IPS-15b (cell line): ENCODE results near the gene PSME4.
"Not testable (repeated sequence)": the region's sequence is repeated elsewhere in the genome, so short reads cannot be mapped to it uniquely, and the experiment has no call there.

Experiments used
- H3K27me3 ChIP-seq: one replicate; pipeline ENCODE4 v1.6.1; 2013; ENCODE audit warnings: low read length; ENCODE audit not compliant: control insufficient read depth, insufficient read depth
- H3K36me3 ChIP-seq: one replicate; pipeline ENCODE4 v1.6.1; 2013; ENCODE audit warnings: low read length; ENCODE audit not compliant: control insufficient read depth, insufficient read depth
- H3K4me1 ChIP-seq: one replicate; pipeline ENCODE4 v1.6.1; 2013; ENCODE audit warnings: mild to moderate bottlenecking, low read length; ENCODE audit not compliant: control insufficient read depth, insufficient read depth
- H3K4me3 ChIP-seq: one replicate; pipeline ENCODE4 v1.5.1; 2013; ENCODE audit warnings: low read depth, low read length
- H3K9ac ChIP-seq: one replicate; pipeline ENCODE4 v1.6.1; 2013; ENCODE audit warnings: low read depth, mild to moderate bottlenecking, low read length
- H3K9me3 ChIP-seq: one replicate; pipeline ENCODE4 v1.6.1; 2013; ENCODE audit warnings: mild to moderate bottlenecking, low read length; ENCODE audit not compliant: control insufficient read depth, insufficient read depth

The PSME4 gene

DNA sequence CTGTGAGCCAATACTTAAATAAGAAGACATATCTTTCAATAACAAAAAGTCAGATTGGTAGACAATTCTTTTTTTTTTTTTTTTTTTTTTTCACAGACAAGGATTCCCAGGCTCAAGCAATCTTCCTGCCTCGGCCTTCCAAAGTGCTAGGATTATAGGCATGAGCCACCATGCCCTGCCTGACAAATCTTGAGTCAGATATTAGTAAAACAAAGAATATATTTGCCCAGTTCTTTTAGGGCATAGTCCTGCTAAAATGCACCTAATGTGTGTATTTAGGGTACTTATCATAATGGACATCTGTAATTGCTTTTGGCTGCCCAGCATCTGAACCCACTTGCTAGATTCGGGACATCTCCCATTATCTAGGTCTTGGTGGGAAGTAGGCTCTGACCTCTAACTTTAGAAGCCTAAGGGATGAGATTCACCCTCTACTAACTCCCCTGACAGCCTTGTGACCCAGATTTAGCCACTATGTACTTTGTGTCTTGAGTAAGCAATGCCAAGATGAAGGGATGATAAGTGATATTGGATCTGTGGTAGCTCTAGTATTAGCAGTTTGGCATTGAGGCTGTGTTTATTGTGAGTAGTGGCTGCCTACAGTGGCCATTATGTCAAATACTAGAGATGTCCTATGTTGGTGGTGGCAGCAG lies 18.5 kb upstream of the PSME4 start:
- Histone ChIP-seq H3K9me3 (no peaks in the 10 kb centered on the region), H3K4me1 (no peaks in the 10 kb centered on the region), H3K27me3 (no peaks in the 10 kb centered on the region), H3K9ac (no peak overlapping the region), H3K36me3 (no peaks in the 10 kb centered on the region), H3K4me3 (no peak overlapping the region)

DNA sequence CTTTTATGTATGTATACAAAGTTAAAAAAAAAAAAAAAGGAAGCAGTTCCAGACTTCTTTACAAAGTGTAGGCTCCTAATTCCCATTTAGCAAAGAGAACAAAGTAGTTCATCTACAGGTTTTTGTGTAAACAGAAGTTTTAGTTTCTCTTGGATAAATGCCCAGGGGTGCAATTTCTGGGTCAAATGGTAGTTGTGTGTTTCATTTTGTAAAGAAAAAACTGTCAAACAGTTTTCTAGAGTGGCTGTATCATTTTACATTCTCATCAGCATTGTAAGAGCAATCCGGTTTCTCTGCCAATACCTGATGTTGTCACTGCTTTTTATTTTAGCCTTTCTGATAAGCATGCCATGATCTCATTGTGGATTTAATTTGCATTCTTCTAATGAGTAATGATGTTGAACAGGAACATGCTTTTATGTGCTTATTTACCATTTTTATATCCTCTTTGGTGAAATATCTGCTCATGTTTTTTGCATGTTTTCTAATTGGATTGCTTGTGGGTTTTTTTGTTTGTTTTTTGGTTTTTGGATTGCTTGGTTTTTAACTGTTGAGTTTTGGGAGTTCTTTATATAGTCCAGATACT lies 16.6 kb upstream of the PSME4 start:
- no peaks in the 10 kb centered on the region for H3K9me3 ChIP-seq
- no peaks in the 10 kb centered on the region for H3K27me3 ChIP-seq
- no peak overlapping the region for H3K4me3 ChIP-seq
- no peak overlapping the region for H3K9ac ChIP-seq
- H3K4me1 ChIP-seq: no peaks in the 10 kb centered on the region
- H3K36me3 ChIP-seq: no peaks in the 10 kb centered on the region

- no peaks in the 10 kb centered on the region for H3K4me1 ChIP-seq
- no peak overlapping the region for H3K4me3 ChIP-seq
- no peaks in the 10 kb centered on the region for H3K9me3 ChIP-seq
- no peaks in the 10 kb centered on the region for H3K36me3 ChIP-seq
- no peak overlapping the region for H3K9ac ChIP-seq
- H3K27me3 ChIP-seq: no peaks in the 10 kb centered on the region
These were observed 14.9 kb upstream of the PSME4 start for GRCh38 chr2:53985646-53986045.

GRCh38 chr2:53969968-53970723 lies 647 bp downstream of the PSME4 start:
- Histone ChIP-seq H3K9ac (peak overlapping the region; percentile 93), H3K27me3 (no peaks in the 10 kb centered on the region), H3K36me3 (peaks cover 3% of the 10 kb centered on the region), H3K4me1 (no peaks in the 10 kb centered on the region), H3K9me3 (no peaks in the 10 kb centered on the region), H3K4me3 (peak overlapping the region; percentile 93)

- no peaks in the 10 kb centered on the region for H3K27me3 ChIP-seq
- peak overlapping the region; percentile 93 for H3K9ac ChIP-seq
- peaks cover 5% of the 10 kb centered on the region for H3K4me1 ChIP-seq
- H3K9me3 ChIP-seq: no peaks in the 10 kb centered on the region
- peaks cover 3% of the 10 kb centered on the region for H3K36me3 ChIP-seq
- peak overlapping the region; percentile 93 for H3K4me3 ChIP-seq
These were observed 1.4 kb downstream of the PSME4 start for GRCh38 chr2:53969285-53969967.

- no peaks in the 10 kb centered on the region for H3K36me3 ChIP-seq
- no peak overlapping the region for H3K9ac ChIP-seq
- H3K27me3 ChIP-seq: no peaks in the 10 kb centered on the region
- no peaks in the 10 kb centered on the region for H3K9me3 ChIP-seq
- no peak overlapping the region for H3K4me3 ChIP-seq
- peaks cover 19% of the 10 kb centered on the region for H3K4me1 ChIP-seq
These were observed 5.7 kb downstream of the PSME4 start for GRCh38 chr2:53964987-53965687.

DNA sequence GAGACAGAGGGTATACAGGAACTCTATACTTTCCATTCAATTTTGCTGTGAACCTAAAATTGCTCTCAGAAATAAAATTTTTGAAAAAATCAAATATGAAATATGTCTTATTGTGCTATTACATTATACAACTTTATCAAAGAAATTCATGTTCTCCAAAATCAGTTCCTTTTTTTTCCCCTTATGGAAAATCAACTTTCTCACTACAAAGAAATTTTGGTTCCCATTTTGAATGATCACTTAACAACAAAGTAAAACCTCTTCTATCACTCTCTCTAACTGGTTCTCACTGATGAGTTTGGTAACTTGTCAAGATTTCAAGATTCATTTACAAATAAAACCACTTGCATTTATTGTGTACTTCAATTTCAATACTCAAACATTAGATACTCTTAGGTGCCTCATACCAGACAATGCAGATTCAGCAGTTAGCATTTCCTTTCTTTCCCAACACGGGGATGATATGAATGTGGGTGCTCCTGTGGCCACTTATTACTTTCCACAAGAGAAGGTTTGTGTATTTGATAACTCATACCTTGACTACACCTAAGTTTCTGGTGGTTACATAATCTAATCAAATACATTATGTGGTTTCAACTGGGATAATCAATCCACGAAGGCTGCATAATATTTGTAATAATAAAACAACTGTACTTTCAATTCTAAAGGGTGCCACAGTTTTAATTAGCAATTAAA lies 6.4 kb downstream of the PSME4 start:
- Histone ChIP-seq H3K4me3 (no peak overlapping the region), H3K36me3 (no peaks in the 10 kb centered on the region), H3K9me3 (no peaks in the 10 kb centered on the region), H3K27me3 (no peaks in the 10 kb centered on the region), H3K4me1 (peaks cover 19% of the 10 kb centered on the region), H3K9ac (no peak overlapping the region)

GRCh38 chr2:53961478-53962216 lies 9.1 kb downstream of the PSME4 start:
- peaks cover 23% of the 10 kb centered on the region for H3K4me1 ChIP-seq
- not testable (repeated sequence) for H3K27me3 ChIP-seq, H3K4me3 ChIP-seq

GRCh38 chr2:53960476-53960875 lies 10.3 kb downstream of the PSME4 start:
- Histone ChIP-seq H3K9ac (no peak overlapping the region), H3K27me3 (no peaks in the 10 kb centered on the region), H3K36me3 (no peaks in the 10 kb centered on the region), H3K4me3 (no peak overlapping the region), H3K9me3 (no peaks in the 10 kb centered on the region), H3K4me1 (peaks cover 23% of the 10 kb centered on the region)

More at GRCh38 chr2:53961478-53962216, 9.1 kb downstream of the PSME4 start:
- H3K9me3 ChIP-seq, H3K36me3 ChIP-seq: not testable (repeated sequence)
- peak overlapping the region; percentile 8 for H3K9ac ChIP-seq

DNA sequence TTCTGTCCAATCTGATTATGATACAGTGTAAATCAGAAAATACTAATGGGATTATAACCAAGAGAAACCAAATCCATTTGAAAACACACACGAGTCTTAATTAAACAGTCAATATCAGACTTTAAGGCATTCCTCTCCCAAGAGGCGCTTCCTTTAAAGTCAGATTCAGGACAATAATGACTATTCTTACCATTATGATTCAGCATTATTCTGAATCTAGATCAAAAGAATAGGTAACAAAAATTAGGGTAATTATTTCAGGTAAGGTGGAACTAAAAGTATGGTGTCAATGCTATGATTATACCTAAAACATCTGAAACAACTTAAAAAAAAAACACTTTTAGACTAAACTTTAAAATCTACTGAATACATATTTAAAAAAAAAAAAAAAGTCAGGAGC lies 12.3 kb downstream of the PSME4 start:
- Histone ChIP-seq H3K9ac (no peak overlapping the region), H3K9me3 (no peaks in the 10 kb centered on the region)

More for the DNA sequence above, 12.3 kb downstream of the PSME4 start:
- H3K4me1 ChIP-seq: peaks cover 17% of the 10 kb centered on the region
- H3K27me3 ChIP-seq: no peaks in the 10 kb centered on the region
- no peak overlapping the region for H3K4me3 ChIP-seq
- no peaks in the 10 kb centered on the region for H3K36me3 ChIP-seq
